Spleen (tissue), 7 donors: ENCODE results near the gene FGF14.

Experiments used
- CTCF ChIP-seq, 11 experiments: fragments of 200-600 bp in 7 of 11; fragments of 450-650 bp in 4 of 11; sonication (generic) in 4 of 11; IDR thresholded peaks in 8 of 11; conservative IDR thresholded peaks in 3 of 11; 1 replicate in 7 of 11; 2 replicates in 4 of 11; pipeline versions ENCODE4 v1.4.0 to v1.8.0; 2016 to 2021; ENCODE audit warnings: antibody characterized with exemption in 11 of 11, inconsistent platforms in 4 of 11, mild to moderate bottlenecking in 1 of 11
- POLR2A ChIP-seq, 3 donors: fragments of 450-650 bp; IDR thresholded peaks; one replicate each; pipeline ENCODE4 v1.5.1; 2017; ENCODE audit warnings: antibody characterized with exemption in 3 of 3, mild to moderate bottlenecking in 1 of 3
- POLR2AphosphoS5 ChIP-seq, 3 donors: sonication (generic); formaldehyde crosslinking; IDR thresholded peaks; one replicate each; pipeline ENCODE4 v1.5.1; 2017; ENCODE audit warnings: antibody characterized with exemption in 3 of 3
- donor health status: DM: no; HTN: no; CAD: no; lungs with moderate emphysema.
- donor health status: DM: no; HTN: no; CAD: no.
- donor health status: DM: no; HTN: no; CAD: no.

- no peak for TF ChIP-seq CTCF (IDR thresholded peaks at IDR 0.05 in 8 of 11, conservative IDR thresholded peaks at IDR 0.05 in 3 of 11)
- TF ChIP-seq POLR2AphosphoS5 (IDR thresholded peaks at IDR 0.05): no peak
- no peak for TF ChIP-seq POLR2A (IDR thresholded peaks at IDR 0.05)
Observed at GRCh38 chr13:102255409-102255808, 146.4 kb downstream of the FGF14 start.
